K562 (cell line): ENCODE results near the gene NEK3. TPM values are rescaled to one million over a fixed set of nuclear protein-coding genes. Genes with fewer than 3 reads are reported as not detected.

Experiments
- ATAC-seq: fragments of 200-7000 bp; cut with Tn5 transposase; 3 replicates; pipeline ENCODE4 v1.9.1; 2020; ENCODE audit warnings: moderate library complexity
- BruUV-seq: library from RNA; stranded (reverse); fragments of 400-500 nt; replicated peaks from 2 replicates; lab custom pipeline; 2021; lab: Mats Ljungman, UMichigan
- CTCF ChIA-PET: fragments of 300-600 bp; formaldehyde crosslinking; extraction: SDS; loops from one replicate; lab custom pipeline; 2021; ENCODE audit warnings: low intra/inter-chr PET ratio; lab: Yijun Ruan, JAX
- POLR2A ChIA-PET: fragments of 300-600, 350-650 bp; sonication (Branson Sonifier 250); formaldehyde crosslinking; extraction: SDS; loops from one replicate; lab custom pipeline; 2021; ENCODE audit warnings: antibody characterized with exemption, inconsistent platforms; lab: Yijun Ruan, JAX
- DNase-seq, 4 experiments: peaks; one replicate each; pipeline versions ENCODE4 v3.0.0 to v3.0.0-alpha.2; 2011 to 2018; ENCODE audit warnings: low spot score in 3 of 4, mixed read lengths in 3 of 4; ENCODE audit errors: extremely low read depth in 1 of 4
- FAIRE-seq: peaks from 2 replicates; lab custom pipeline; 2011; peaks lifted over from hg19 to GRCh38; lab: Jason Lieb, UNC
- H2AFZ ChIP-seq: 2 replicates; pipeline ENCODE4 v1.6.0; 2011; ENCODE audit warnings: low read depth, low read length, control low read depth, inconsistent platforms
- H3K27ac ChIP-seq: fragments of 200-600 bp; 3 replicates; pipeline ENCODE4 v1.8.0; 2011; ENCODE audit warnings: low read depth, mild to moderate bottlenecking, control low read depth, inconsistent platforms, low read length, moderate library complexity, mixed read lengths; ENCODE audit errors: extremely low read depth
- H3K27me3 ChIP-seq, 2 experiments: fragments of 300-600 bp in 1 of 2; 2 replicates in 1 of 2; 3 replicates in 1 of 2; pipeline versions ENCODE4 v1.6.0 to v1.8.0; 2011; ENCODE audit warnings: inconsistent platforms in 2 of 2, low read length in 2 of 2, mild to moderate bottlenecking in 1 of 2, mixed read lengths in 1 of 2, moderate library complexity in 1 of 2; ENCODE audit not compliant: control insufficient read depth in 2 of 2, insufficient read depth in 2 of 2
- H3K36me3 ChIP-seq: fragments of 300-600 bp; 3 replicates; pipeline ENCODE4 v1.8.0; 2011; ENCODE audit warnings: mild to moderate bottlenecking, low read length, inconsistent platforms; ENCODE audit not compliant: control insufficient read depth, insufficient read depth
- H3K4me1 ChIP-seq, 2 experiments: fragments of 200-600 bp in 1 of 2; replicated peaks in 1 of 2; 2 replicates in 1 of 2; 3 replicates in 1 of 2; pipeline versions ENCODE4 v1.5.1 to v1.8.0; 2011; ENCODE audit warnings: inconsistent platforms in 2 of 2, low read length in 2 of 2, mild to moderate bottlenecking in 1 of 2, mixed read lengths in 1 of 2, moderate library complexity in 1 of 2; ENCODE audit not compliant: control insufficient read depth in 2 of 2, insufficient read depth in 2 of 2
- H3K4me2 ChIP-seq: 2 replicates; pipeline ENCODE4 v1.6.1; 2011; ENCODE audit warnings: low read length, control low read depth, inconsistent platforms, mixed read lengths; ENCODE audit not compliant: insufficient read depth
- H3K4me3 ChIP-seq: fragments of 200-600 bp; sonication (generic), shearing (Covaris generic); 2 replicates; pipeline ENCODE4 v1.5.1; 2016; ENCODE audit warnings: control low read depth, inconsistent platforms
- H3K79me2 ChIP-seq: fragments of 200-600 bp; 3 replicates; pipeline ENCODE4 v1.8.0; 2011; ENCODE audit warnings: low read length, inconsistent platforms; ENCODE audit not compliant: control insufficient read depth, insufficient read depth
- H3K9ac ChIP-seq, 2 experiments: 2 replicates each; pipeline versions ENCODE4 v1.6.0 to v1.6.1; 2011; ENCODE audit warnings: low read depth in 2 of 2, low read length in 2 of 2, control low read depth in 1 of 2, inconsistent platforms in 1 of 2, mild to moderate bottlenecking in 1 of 2, mixed read lengths in 1 of 2; ENCODE audit not compliant: insufficient read depth in 1 of 2
- H3K9me1 ChIP-seq: one replicate; pipeline ENCODE4 v1.6.0; 2011; ENCODE audit warnings: inconsistent platforms, mild to moderate bottlenecking, low read length, moderate library complexity; ENCODE audit not compliant: control insufficient read depth, insufficient read depth
- H3K9me3 ChIP-seq: replicated peaks from 2 replicates; pipeline ENCODE4 v1.5.1; 2011; ENCODE audit warnings: low read depth, low read length, inconsistent platforms; ENCODE audit not compliant: control insufficient read depth, insufficient read depth
- H4K20me1 ChIP-seq: replicated peaks from 2 replicates; pipeline ENCODE4 v1.6.1; 2011; ENCODE audit warnings: low read length, inconsistent platforms, mixed read lengths; ENCODE audit not compliant: control insufficient read depth, insufficient read depth
- ARID4B ChIP-seq: sonication (generic); formaldehyde crosslinking; IDR thresholded peaks from 2 replicates; pipeline ENCODE4 v1.8.0; 2022; ENCODE audit warnings: mild to moderate bottlenecking, missing genetic modification reagents
- DDX20 ChIP-seq: fragments of 450-650 bp; IDR thresholded peaks from 2 replicates; pipeline ENCODE4 v1.6.1; 2016; ENCODE audit warnings: missing genetic modification characterization, low read depth, mild to moderate bottlenecking, missing compliant biosample characterization, moderate library complexity
- HDAC2 ChIP-seq: fragments of 450-650 bp; IDR thresholded peaks from 2 replicates; pipeline ENCODE4 v1.6.1; 2016; ENCODE audit warnings: mild to moderate bottlenecking
- HINFP ChIP-seq: fragments of 450-650 bp; conservative IDR thresholded peaks from 2 replicates; pipeline ENCODE4 v1.6.1; 2016; ENCODE audit warnings: missing genetic modification characterization, low read depth, mild to moderate bottlenecking, control low read depth, missing compliant biosample characterization
- MTA2 ChIP-seq: fragments of 450-650 bp; IDR thresholded peaks from 2 replicates; pipeline ENCODE4 v1.6.1; 2016; ENCODE audit warnings: low read depth
- SETDB1 ChIP-seq: IDR thresholded peaks from one replicate; pipeline ENCODE4 v1.6.1; 2012; ENCODE audit warnings: low read length, control low read depth, inconsistent platforms
- TAF9B ChIP-seq: fragments of 450-650 bp; IDR thresholded peaks from 2 replicates; pipeline ENCODE4 v1.6.1; 2018; ENCODE audit warnings: mild to moderate bottlenecking; ENCODE audit not compliant: partially characterized antibody
- ZBTB1 ChIP-seq: sonication (generic); formaldehyde crosslinking; IDR thresholded peaks from 2 replicates; pipeline ENCODE4 v1.8.1; 2023; ENCODE audit warnings: missing genetic modification reagents, low read depth, mild to moderate bottlenecking, borderline replicate concordance
- ZBTB17 ChIP-seq: fragments of 450-650 bp; formaldehyde crosslinking; IDR thresholded peaks from 2 replicates; pipeline ENCODE4 v1.4.0; 2020; ENCODE audit warnings: mild to moderate bottlenecking
- ZFPM2 ChIP-seq: fragments of 250-450 bp; sonication (Bioruptor Pico); IDR thresholded peaks from 2 replicates; pipeline ENCODE4 v1.5.1; 2022; ENCODE audit warnings: mild to moderate bottlenecking
- ZNF133 ChIP-seq: fragments of 250-450 bp; sonication (Bioruptor Pico); IDR thresholded peaks from 2 replicates; pipeline ENCODE4 v1.4.0; 2020; ENCODE audit warnings: mild to moderate bottlenecking
- ZNF280A ChIP-seq: fragments of 450-650 bp; IDR thresholded peaks from 2 replicates; pipeline ENCODE4 v1.6.1; 2018; ENCODE audit warnings: mild to moderate bottlenecking, low read depth; ENCODE audit not compliant: partially characterized antibody
- WGBS: fragments of 100-300 bp; shearing (Covaris generic); methylation state at CpG from one replicate; pipeline ENCODE4 v1.1.6; 2016; ENCODE audit warnings: low coverage, mixed read lengths; ENCODE audit not compliant: insufficient coverage; ENCODE audit errors: missing lambda C conversion rate; 5-methylcytosine and 5-hydroxymethylcytosine counted together
- in situ Hi-C: fragments of 300-500 bp; cut with MboI; formaldehyde crosslinking; loops from 4 replicates; pipeline ENCODE4 v1.15.0; 2018; ENCODE audit warnings: inconsistent platforms, mixed read lengths
- intact Hi-C: fragments of 100-400 bp; cut with micrococcal nuclease; formaldehyde crosslinking; loops from 2 replicates; pipeline ENCODE4 v1.14.2; 2022
- polyA plus RNA-seq, 8 experiments: library from polyadenylated mRNA; depleted of rRNA in 4 of 8; stranded (reverse) in 5 of 8; unstranded in 3 of 8; fragments of >200 nt; fragmentation: Nextera tagmentation in 2 of 8; fragmentation: Illumina TruSeq in 1 of 8; extraction: Ambion mirVana in 2 of 8; extraction: Trizol in 1 of 8; gene quantifications; 2 replicates each; pipeline versions ENCODE4 v1.2.1 to v1.2.3, GENCODE V29; 2011 to 2014; ENCODE audit warnings: inconsistent platforms in 1 of 8, missing spikeins in 1 of 8
- total RNA-seq, 7 experiments: library from RNA; depleted of rRNA in 6 of 7; stranded (reverse); fragments of >200 nt in 6 of 7; fragmentation: Illumina TruSeq in 2 of 7; extraction: Trizol in 2 of 7; gene quantifications; 2 replicates each; pipeline versions ENCODE4 v1.2.1 to v1.2.3, GENCODE V29; 2011 to 2021; ENCODE audit warnings: low replicate concordance in 1 of 7

Gene NEK3
- total and polyA plus RNA-seq, 9 of the 15 experiments (the other 6 are each of a cell fraction or from before 2014, with no cell fraction given): 6.2 to 11.0 (median 9.3) TPM

DNA sequence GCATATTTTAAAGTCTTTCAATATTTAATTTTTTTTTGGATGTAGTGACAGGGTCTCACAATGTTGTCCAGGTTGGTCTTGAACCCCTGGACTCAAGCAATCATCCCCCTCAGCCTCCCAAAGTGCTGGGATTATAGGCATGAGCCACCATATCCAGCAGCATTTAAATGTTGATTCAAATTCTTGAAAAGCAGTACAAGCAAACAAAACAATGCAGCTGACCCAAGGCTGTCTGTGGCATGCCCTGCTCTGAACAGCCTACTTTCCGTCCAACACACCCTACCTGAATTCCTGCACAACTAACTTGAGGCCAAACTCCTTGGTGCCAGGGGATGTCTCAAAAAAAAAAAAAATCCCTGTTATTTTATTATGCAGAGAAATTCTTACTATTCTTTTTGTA, 53.6 kb downstream of the NEK3 start:
- Histone ChIP-seq H3K4me2 (no peak overlapping the region), H3K27ac (no peak overlapping the region), H2AFZ (no peak overlapping the region), H3K9me3 (no peaks in the 10 kb centered on the region), H3K4me1 (no peaks in the 10 kb centered on the region; a peak in 1 of 5 replicates), H3K36me3 (no peaks in the 10 kb centered on the region), H3K4me3 (no peak overlapping the region), H3K9ac (no peak overlapping the region), H3K9me1 (no peaks in the 10 kb centered on the region), H3K27me3 (no peaks in the 10 kb centered on the region), H4K20me1 (no peaks in the 10 kb centered on the region), H3K79me2 (no peaks in the 10 kb centered on the region)
- intact Hi-C loops: no loop called here
- FAIRE-seq (no peak), ATAC-seq (no peak), DNase-seq (no peak)
- in situ Hi-C loops: no loop called here
- POLR2A ChIA-PET: no interaction called here
- CTCF ChIA-PET: no interaction called here
- 100% methylated on average over 1 of the region's 1 CpG for WGBS
- no TSS peak for BruUV-seq
- TF ChIP-seq ZFPM2 (CRISPR knock-in tag) (no peak), HDAC2 (no peak), DDX20 (tag) (no peak), ZNF280A (no peak), TAF9B (no peak), ZNF133 (CRISPR knock-in tag) (no peak), ZBTB1 (CRISPR knock-in tag) (no peak), MTA2 (no peak), HINFP (tag) (no peak), ARID4B (CRISPR knock-in tag) (no peak), ZBTB17 (CRISPR knock-in tag) (no peak), SETDB1 (no peak)
